Activated naive CD8-positive, alpha-beta T cell treated with anti-CD3 and anti-CD28 coated beads for 36 hours (primary cell): ENCODE results near the gene NPAS3. TPM values are rescaled to one million over a fixed set of nuclear protein-coding genes. Genes with fewer than 3 reads are reported as not detected.

Experiments
- DNase-seq: peaks from one replicate; pipeline ENCODE4 v3.0.0; 2021
- H3K27ac Mint-ChIP-seq: one replicate; pipeline ENCODE4 v1.8.0; 2022; ENCODE audit warnings: mild to moderate bottlenecking, moderate library complexity, mixed read lengths
- H3K27me3 Mint-ChIP-seq: one replicate; pipeline ENCODE4 v1.8.0; 2022; ENCODE audit warnings: mild to moderate bottlenecking, mixed read lengths
- H3K36me3 Mint-ChIP-seq: one replicate; pipeline ENCODE4 v1.8.0; 2021; ENCODE audit warnings: mild to moderate bottlenecking, mixed read lengths
- H3K4me1 Mint-ChIP-seq: one replicate; pipeline ENCODE4 v1.8.0; 2021; ENCODE audit warnings: mixed read lengths
- H3K4me3 Mint-ChIP-seq: one replicate; pipeline ENCODE4 v1.8.0; 2022; ENCODE audit warnings: mild to moderate bottlenecking, moderate library complexity, mixed read lengths
- H3K9me3 Mint-ChIP-seq: one replicate; pipeline ENCODE4 v1.8.0; 2022; ENCODE audit warnings: mixed read lengths
- total RNA-seq, 2 experiments: library from RNA; stranded (reverse); gene quantifications; one replicate each; pipeline ENCODE4 v1.2.3, GENCODE V29; 2021

Gene NPAS3
- total RNA-seq, 2 experiments from 2014 or later: not detected

GRCh38 chr14:33650430-33650829, 711.8 kb downstream of the NPAS3 start:
- no peak for DNase-seq
- Mint-ChIP-seq H3K4me1 (no peaks in the 10 kb centered on the region), H3K27me3 (no peaks in the 10 kb centered on the region), H3K9me3 (no peaks in the 10 kb centered on the region), H3K36me3 (no peaks in the 10 kb centered on the region), H3K27ac (no peak overlapping the region), H3K4me3 (no peak overlapping the region)

- no peak overlapping the region for H3K4me3 Mint-ChIP-seq
- no peaks in the 10 kb centered on the region for H3K4me1 Mint-ChIP-seq
- no peak for DNase-seq
- H3K36me3 Mint-ChIP-seq: no peaks in the 10 kb centered on the region
- no peaks in the 10 kb centered on the region for H3K9me3 Mint-ChIP-seq
- H3K27me3 Mint-ChIP-seq: no peaks in the 10 kb centered on the region
- no peak overlapping the region for H3K27ac Mint-ChIP-seq
Observed at GRCh38 chr14:33652566-33653307, 714.1 kb downstream of the NPAS3 start.

- no peaks in the 10 kb centered on the region for H3K4me1 Mint-ChIP-seq
- no peak overlapping the region for H3K4me3 Mint-ChIP-seq
- no peak for DNase-seq
- no peaks in the 10 kb centered on the region for H3K9me3 Mint-ChIP-seq
- H3K27me3 Mint-ChIP-seq: no peaks in the 10 kb centered on the region
- no peak overlapping the region for H3K27ac Mint-ChIP-seq
- H3K36me3 Mint-ChIP-seq: no peaks in the 10 kb centered on the region
Observed at GRCh38 chr14:33653308-33653695, 714.6 kb downstream of the NPAS3 start.

GRCh38 chr14:33655421-33655820, 716.7 kb downstream of the NPAS3 start:
- Mint-ChIP-seq H3K27me3 (no peaks in the 10 kb centered on the region), H3K4me1 (no peaks in the 10 kb centered on the region), H3K4me3 (no peak overlapping the region), H3K36me3 (no peaks in the 10 kb centered on the region), H3K9me3 (no peaks in the 10 kb centered on the region), H3K27ac (no peak overlapping the region)
- DNase-seq: no peak

GRCh38 chr14:33657476-33657875, 718.8 kb downstream of the NPAS3 start:
- Mint-ChIP-seq H3K27ac (no peak overlapping the region), H3K4me1 (no peaks in the 10 kb centered on the region), H3K36me3 (no peaks in the 10 kb centered on the region), H3K4me3 (no peak overlapping the region), H3K27me3 (no peaks in the 10 kb centered on the region), H3K9me3 (peaks cover under 1% of the 10 kb centered on the region)
- DNase-seq: no peak

- no peak for DNase-seq
- Mint-ChIP-seq H3K4me3 (no peak overlapping the region), H3K9me3 (peaks cover 6% of the 10 kb centered on the region), H3K4me1 (no peaks in the 10 kb centered on the region), H3K27me3 (peaks cover 4% of the 10 kb centered on the region), H3K36me3 (no peaks in the 10 kb centered on the region), H3K27ac (no peak overlapping the region)
Observed at GRCh38 chr14:33660248-33660647, 721.6 kb downstream of the NPAS3 start.

- Mint-ChIP-seq H3K27me3 (peaks cover 4% of the 10 kb centered on the region), H3K9me3 (peaks cover 6% of the 10 kb centered on the region), H3K4me3 (no peak overlapping the region), H3K27ac (no peak overlapping the region), H3K4me1 (no peaks in the 10 kb centered on the region), H3K36me3 (no peaks in the 10 kb centered on the region)
- DNase-seq: no peak
Observed at GRCh38 chr14:33661101-33661500, 722.4 kb downstream of the NPAS3 start.

- peaks cover 4% of the 10 kb centered on the region for H3K9me3 Mint-ChIP-seq
- no peaks in the 10 kb centered on the region for H3K4me1 Mint-ChIP-seq
- peaks cover 4% of the 10 kb centered on the region for H3K27me3 Mint-ChIP-seq
- no peak overlapping the region for H3K27ac Mint-ChIP-seq
- H3K36me3 Mint-ChIP-seq: no peaks in the 10 kb centered on the region
- DNase-seq: no peak
- H3K4me3 Mint-ChIP-seq: no peak overlapping the region
Observed at GRCh38 chr14:33668066-33668465, 729.4 kb downstream of the NPAS3 start.

GRCh38 chr14:33669111-33669510, 730.4 kb downstream of the NPAS3 start:
- peaks cover 4% of the 10 kb centered on the region for H3K27me3 Mint-ChIP-seq
- H3K4me3 Mint-ChIP-seq: no peak overlapping the region
- H3K36me3 Mint-ChIP-seq: no peaks in the 10 kb centered on the region
- H3K27ac Mint-ChIP-seq: no peak overlapping the region
- no peak for DNase-seq
- no peaks in the 10 kb centered on the region for H3K4me1 Mint-ChIP-seq
- H3K9me3 Mint-ChIP-seq: no peaks in the 10 kb centered on the region

GRCh38 chr14:33670235-33670634, 731.6 kb downstream of the NPAS3 start:
- H3K4me1 Mint-ChIP-seq: no peaks in the 10 kb centered on the region
- no peaks in the 10 kb centered on the region for H3K36me3 Mint-ChIP-seq
- H3K9me3 Mint-ChIP-seq: no peaks in the 10 kb centered on the region
- no peak overlapping the region for H3K27ac Mint-ChIP-seq
- no peak for DNase-seq
- peaks cover 4% of the 10 kb centered on the region for H3K27me3 Mint-ChIP-seq
- H3K4me3 Mint-ChIP-seq: no peak overlapping the region

- no peaks in the 10 kb centered on the region for H3K4me1 Mint-ChIP-seq
- no peaks in the 10 kb centered on the region for H3K36me3 Mint-ChIP-seq
- no peak for DNase-seq
- peaks cover 4% of the 10 kb centered on the region for H3K27me3 Mint-ChIP-seq
- H3K4me3 Mint-ChIP-seq: no peak overlapping the region
- no peak overlapping the region for H3K27ac Mint-ChIP-seq
- H3K9me3 Mint-ChIP-seq: no peaks in the 10 kb centered on the region
Observed at GRCh38 chr14:33671556-33671955, 732.9 kb downstream of the NPAS3 start.

GRCh38 chr14:33674927-33675326, 736.2 kb downstream of the NPAS3 start:
- Mint-ChIP-seq H3K4me1 (no peaks in the 10 kb centered on the region), H3K27ac (no peak overlapping the region), H3K36me3 (no peaks in the 10 kb centered on the region)

GRCh38 chr14:33675415-33676130, 736.9 kb downstream of the NPAS3 start:
- Mint-ChIP-seq H3K4me1 (no peaks in the 10 kb centered on the region), H3K36me3 (no peaks in the 10 kb centered on the region), H3K4me3 (no peak overlapping the region)

More at GRCh38 chr14:33674927-33675326, 736.2 kb downstream of the NPAS3 start:
- Mint-ChIP-seq H3K9me3 (no peaks in the 10 kb centered on the region), H3K27me3 (peaks cover 4% of the 10 kb centered on the region), H3K4me3 (no peak overlapping the region)
- DNase-seq: no peak

GRCh38 chr14:33676135-33676566, 737.5 kb downstream of the NPAS3 start:
- Mint-ChIP-seq H3K4me1 (no peaks in the 10 kb centered on the region), H3K4me3 (no peak overlapping the region), H3K27ac (no peak overlapping the region), H3K27me3 (peaks cover 4% of the 10 kb centered on the region), H3K9me3 (no peaks in the 10 kb centered on the region), H3K36me3 (no peaks in the 10 kb centered on the region)
- no peak for DNase-seq

More at GRCh38 chr14:33675415-33676130, 736.9 kb downstream of the NPAS3 start:
- peaks cover 4% of the 10 kb centered on the region for H3K27me3 Mint-ChIP-seq
- no peak overlapping the region for H3K27ac Mint-ChIP-seq
- no peaks in the 10 kb centered on the region for H3K9me3 Mint-ChIP-seq
- DNase-seq: no peak

GRCh38 chr14:33676891-33677290, 738.2 kb downstream of the NPAS3 start:
- DNase-seq: no peak
- Mint-ChIP-seq H3K9me3 (no peaks in the 10 kb centered on the region), H3K4me3 (no peak overlapping the region), H3K27me3 (peaks cover 4% of the 10 kb centered on the region), H3K4me1 (no peaks in the 10 kb centered on the region), H3K27ac (no peak overlapping the region), H3K36me3 (no peaks in the 10 kb centered on the region)

GRCh38 chr14:33678005-33678404, 739.3 kb downstream of the NPAS3 start:
- Mint-ChIP-seq H3K9me3 (no peaks in the 10 kb centered on the region), H3K27me3 (peaks cover 4% of the 10 kb centered on the region), H3K4me3 (no peak overlapping the region), H3K27ac (no peak overlapping the region), H3K36me3 (no peaks in the 10 kb centered on the region), H3K4me1 (no peaks in the 10 kb centered on the region)
- no peak for DNase-seq
